Common myeloid progenitor, CD34-positive (primary cell): ENCODE data around the gene UBE2D1.

ENCODE experiments used
- CTCF ChIA-PET: fragments of 350-600 bp; sonication (Branson Sonifier 250); formaldehyde crosslinking; loops from one replicate; lab custom pipeline; 2021; ENCODE audit warnings: antibody characterized with exemption; lab: Charles Lee
- POLR2A ChIA-PET: fragments of 350-600 bp; sonication (Branson Sonifier 250); formaldehyde crosslinking; loops from one replicate; lab custom pipeline; 2021; ENCODE audit warnings: antibody characterized with exemption; lab: Charles Lee
- DNase-seq, 3 donors: peaks; one replicate each; pipeline versions ENCODE4 v3.0.0 to v3.0.0-alpha.2; 2013
- H3K27ac ChIP-seq, 2 experiments: 1 replicate in 1 of 2; 2 replicates in 1 of 2; pipeline ENCODE4 v1.7.0; 2013; ENCODE audit warnings: inconsistent platforms in 2 of 2, low read length in 2 of 2, mild to moderate bottlenecking in 2 of 2, low read depth in 1 of 2, moderate library complexity in 1 of 2; ENCODE audit not compliant: severe bottlenecking in 2 of 2, insufficient read depth in 1 of 2, poor library complexity in 1 of 2
- H3K27me3 ChIP-seq, 5 experiments: replicated peaks in 2 of 5; 1 replicate in 3 of 5; 2 replicates in 2 of 5; pipeline versions ENCODE4 v1.6.1 to v1.7.0; 2013; ENCODE audit warnings: low read length in 4 of 5, mild to moderate bottlenecking in 2 of 5, moderate library complexity in 2 of 5, inconsistent platforms in 1 of 5; ENCODE audit not compliant: insufficient read depth in 5 of 5, control insufficient read depth in 4 of 5
- H3K36me3 ChIP-seq, 4 experiments: 1 replicate in 2 of 4; 2 replicates in 2 of 4; pipeline versions ENCODE4 v1.6.1 to v1.7.0; 2013; ENCODE audit warnings: low read length in 3 of 4, control low read depth in 1 of 4, mild to moderate bottlenecking in 1 of 4; ENCODE audit not compliant: control insufficient read depth in 4 of 4, insufficient read depth in 4 of 4
- H3K4me1 ChIP-seq, 4 experiments: 1 replicate in 3 of 4; 2 replicates in 1 of 4; pipeline versions ENCODE4 v1.6.1 to v1.7.1; 2013; ENCODE audit warnings: low read length in 3 of 4, mild to moderate bottlenecking in 3 of 4, control low read depth in 1 of 4, inconsistent platforms in 1 of 4, moderate library complexity in 1 of 4; ENCODE audit not compliant: control insufficient read depth in 4 of 4, insufficient read depth in 4 of 4; ENCODE audit errors: control extremely low read depth in 1 of 4
- H3K4me3 ChIP-seq, 7 experiments: 1 replicate in 4 of 7; 2 replicates in 3 of 7; pipeline versions ENCODE4 v1.5.1 to v1.7.0; 2013; ENCODE audit warnings: mild to moderate bottlenecking in 7 of 7, low read length in 6 of 7, moderate library complexity in 6 of 7, inconsistent platforms in 2 of 7, low read depth in 2 of 7, control low read depth in 1 of 7; ENCODE audit not compliant: insufficient read depth in 4 of 7, control insufficient read depth in 1 of 7; ENCODE audit errors: extremely low read depth in 1 of 7
- H3K9me3 ChIP-seq, 5 experiments: 1 replicate in 4 of 5; 2 replicates in 1 of 5; pipeline versions ENCODE4 v1.6.1 to v1.7.1; 2013; ENCODE audit warnings: low read length in 4 of 5, mild to moderate bottlenecking in 2 of 5, inconsistent platforms in 1 of 5, low read depth in 1 of 5, moderate library complexity in 1 of 5; ENCODE audit not compliant: control insufficient read depth in 4 of 5, insufficient read depth in 2 of 5; ENCODE audit errors: control extremely low read depth in 1 of 5
- WGBS: methylation state at CpG from one replicate; pipeline ENCODE4 v1.1.5; 2013; ENCODE audit not compliant: insufficient coverage; 5-methylcytosine and 5-hydroxymethylcytosine counted together

UBE2D1 gene

DNA sequence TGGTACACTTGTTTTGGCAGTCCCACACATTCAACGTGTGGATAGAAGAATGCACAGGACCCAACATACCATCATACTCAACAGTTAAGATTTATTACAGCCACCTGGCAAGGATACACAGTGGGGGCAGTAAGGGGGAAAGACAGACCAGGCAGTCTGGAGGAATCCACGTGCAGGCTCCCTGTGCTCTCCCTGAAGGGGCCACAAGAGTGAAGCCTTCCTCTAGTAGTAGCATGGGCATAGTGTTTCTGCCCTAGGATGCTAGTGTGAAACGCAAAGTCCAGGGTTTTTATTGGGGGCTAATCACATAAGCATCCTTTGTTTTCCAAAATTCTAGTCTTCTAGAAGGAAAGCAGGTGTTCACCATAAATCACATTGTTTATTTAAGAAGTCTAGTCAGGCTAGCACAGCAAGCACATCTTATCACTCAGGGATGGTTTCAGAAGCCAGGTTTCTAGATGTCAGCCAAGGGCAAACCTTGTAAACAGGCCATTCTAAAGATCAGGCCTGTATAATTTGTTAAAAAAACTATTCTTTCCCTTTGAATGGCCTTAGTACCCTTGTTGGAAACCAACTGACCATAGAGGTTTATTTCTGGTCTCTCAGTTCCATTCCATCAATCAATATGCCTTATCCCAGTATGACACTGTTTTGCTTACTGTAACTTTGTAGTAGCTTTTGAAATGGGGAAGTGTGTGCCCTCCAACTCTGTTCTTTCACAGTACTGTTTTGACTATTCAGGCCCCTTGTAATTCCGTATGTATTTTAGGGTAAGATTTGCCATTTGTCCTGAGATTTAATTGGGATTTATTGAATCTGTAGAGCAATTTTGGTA, 38.0 kb downstream of the UBE2D1 start:
- WGBS: no CpG with 5 or more reads among the region's 4 CpGs
- Histone ChIP-seq H3K27ac (no peak overlapping the region), H3K4me3 (no peak overlapping the region), H3K27me3 (no peaks in the 10 kb centered on the region), H3K4me1 (no peaks in the 10 kb centered on the region), H3K36me3 (peaks cover 0 to 2% (median 0%) of the 10 kb centered on the region in 4 experiments), H3K9me3 (no peaks in the 10 kb centered on the region)
- POLR2A ChIA-PET: no interaction called here
- CTCF ChIA-PET: interaction anchor here (1.4 kb wide), 1 partner anchor 73 kb away, joined by 4 read pairs; no protein-coding TSS in a partner anchor
- DNase-seq: no peak

- CTCF ChIA-PET: interaction anchor here (1.4 kb wide), 1 partner anchor 73 kb away, joined by 4 read pairs; no protein-coding TSS in a partner anchor
- WGBS: 97% methylated on average over 3 of the region's 3 CpGs
- POLR2A ChIA-PET: no interaction called here
Measured at GRCh38 chr10:58373442-58373827, 38.6 kb downstream of the UBE2D1 start.

GRCh38 chr10:58382489-58382995, 47.7 kb downstream of the UBE2D1 start:
- Histone ChIP-seq H3K36me3 (peaks cover 0 to 1% (median 0%) of the 10 kb centered on the region in 4 experiments), H3K27ac (no peak overlapping the region), H3K27me3 (no peaks in the 10 kb centered on the region), H3K4me1 (peaks cover 14 to 30% (median 21%) of the 10 kb centered on the region in 4 experiments), H3K4me3 (no peak overlapping the region), H3K9me3 (no peaks in the 10 kb centered on the region)
- WGBS: no CpG with 5 or more reads among the region's 2 CpGs
- CTCF ChIA-PET: interaction anchor here (1.6 kb wide), 1 partner anchor 15 kb away, joined by 3 read pairs; no protein-coding TSS in a partner anchor
- POLR2A ChIA-PET: no interaction called here
- no peak for DNase-seq

More at GRCh38 chr10:58373442-58373827, 38.6 kb downstream of the UBE2D1 start:
- DNase-seq: no peak
- Histone ChIP-seq H3K27me3 (no peaks in the 10 kb centered on the region), H3K9me3 (no peaks in the 10 kb centered on the region), H3K36me3 (peaks cover 0 to 2% (median 0%) of the 10 kb centered on the region in 4 experiments), H3K4me3 (no peak overlapping the region), H3K4me1 (no peaks in the 10 kb centered on the region), H3K27ac (no peak overlapping the region)

DNA sequence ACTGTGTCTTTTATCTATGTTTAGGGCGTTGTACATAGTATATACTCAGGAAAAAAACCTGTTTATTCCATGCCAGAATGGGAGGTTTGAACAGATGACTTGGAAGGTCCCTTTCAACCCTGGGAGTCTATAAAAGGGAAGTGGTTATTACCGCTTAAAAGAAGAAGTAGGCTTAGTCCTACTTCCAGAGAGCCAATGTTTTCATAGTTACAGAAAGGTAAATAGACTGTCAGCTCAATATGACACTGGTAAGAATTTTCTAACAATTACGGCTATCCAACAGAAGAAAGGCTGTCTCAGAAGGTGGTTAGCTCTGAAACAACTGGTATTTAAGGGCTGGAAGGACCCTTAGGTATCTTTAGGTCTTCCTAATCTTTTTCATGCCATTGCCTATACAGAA, 49.3 kb downstream of the UBE2D1 start:
- WGBS: no CpG with 5 or more reads among the region's 3 CpGs
- peak; percentile 87 to 96 (median 95) for DNase-seq
- Histone ChIP-seq H3K27ac (peak overlapping the region; percentile 96 to 98), H3K4me1 (peaks cover 14 to 30% (median 21%) of the 10 kb centered on the region in 4 experiments), H3K36me3 (peaks cover 0 to 15% (median 8%) of the 10 kb centered on the region in 4 experiments), H3K9me3 (no peaks in the 10 kb centered on the region), H3K27me3 (no peaks in the 10 kb centered on the region), H3K4me3 (peak overlapping the region in 6 of 7 experiments; percentile 87 to 98 (median 95))
- ChIA-PET CTCF (interaction anchor here (0.7 to 1.7 kb wide), 9 partner anchors 13 to 207 kb away, joined by 3 to 15 read pairs (median 3); no protein-coding TSS in a partner anchor), POLR2A (no interaction called here)

DNA sequence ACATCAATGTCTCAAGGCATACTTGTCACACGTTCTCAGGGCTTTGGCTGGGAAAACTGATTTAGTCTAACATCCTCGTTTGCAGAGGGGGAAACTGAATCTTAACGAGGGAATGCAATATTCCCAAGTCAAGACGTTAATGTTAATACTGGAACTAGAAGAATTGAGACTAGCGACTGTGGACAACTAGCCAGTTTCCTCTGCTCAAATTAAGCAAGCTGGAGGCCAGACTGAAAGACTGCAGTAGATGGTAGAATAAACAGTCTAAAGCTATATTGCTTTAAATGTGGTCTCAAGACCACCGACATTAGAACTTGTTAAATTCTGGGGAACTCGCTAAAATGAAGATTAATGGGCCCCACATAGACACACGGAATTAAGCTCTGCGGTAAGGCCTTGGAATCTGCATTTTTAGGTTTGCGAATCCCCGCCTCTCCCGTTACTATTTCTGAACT, 49.8 kb downstream of the UBE2D1 start:
- Histone ChIP-seq H3K4me1 (peaks cover 14 to 30% (median 21%) of the 10 kb centered on the region in 4 experiments), H3K27ac (peak overlapping the region; percentile 96 to 98), H3K4me3 (peak overlapping the region; percentile 87 to 98 (median 96)), H3K9me3 (no peaks in the 10 kb centered on the region), H3K27me3 (no peaks in the 10 kb centered on the region), H3K36me3 (peaks cover 0 to 20% (median 11%) of the 10 kb centered on the region in 4 experiments)
- peak in 2 of 3 donors; percentile 74 to 75 for DNase-seq
- ChIA-PET POLR2A (interaction anchor here (0.5 to 0.6 kb wide), 2 partner anchors 208 to 339 kb away, joined by 4 to 5 read pairs; no protein-coding TSS in a partner anchor), CTCF (interaction anchor here (0.7 to 1.7 kb wide), 8 partner anchors 13 to 208 kb away, joined by 3 to 15 read pairs (median 3); no protein-coding TSS in a partner anchor)
- 0% methylated on average over 11 of the region's 12 CpGs for whole genome bisulfite sequencing

- ChIA-PET POLR2A (interaction anchor here (0.5 to 0.7 kb wide), 4 partner anchors 12 to 339 kb away, joined by 3 to 5 read pairs (median 4); no protein-coding TSS in a partner anchor), CTCF (interaction anchor here (0.7 to 2.5 kb wide), 10 partner anchors 14 to 209 kb away, joined by 3 to 17 read pairs (median 3); no protein-coding TSS in a partner anchor)
- DNase-seq: peak; percentile 94 to 97 (median 96)
- H3K9me3 ChIP-seq: no peaks in the 10 kb centered on the region
- H3K36me3 ChIP-seq: peaks cover 0 to 24% (median 13%) of the 10 kb centered on the region in 4 experiments
- no peaks in the 10 kb centered on the region for H3K27me3 ChIP-seq
- H3K4me3 ChIP-seq: peak within 1 kb of the TSS; percentile 87 to 98 (median 96)
- H3K4me1 ChIP-seq: peaks cover 14 to 30% (median 21%) of the 10 kb centered on the region in 4 experiments
- WGBS: under 1% methylated on average over 61 of the region's 65 CpGs
- H3K27ac ChIP-seq: peak within 1 kb of the TSS; percentile 96 to 98
Measured at GRCh38 chr10:58384999-58385783, 50.4 kb downstream of the UBE2D1 start, which contains the start of gene TFAM. Gene TFAM (plus strand): TSS chr10:58385410. CDS start chr10:58385548, 138 bp downstream.
